OCI-LY1 (cell line): Measurements from ENCODE around the gene MID2.

Source experiments
- H2AFZ ChIP-seq: fragments of 200-600 bp; sonication (generic), shearing (Covaris generic); 2 replicates; pipeline ENCODE4 v1.6.0; 2014; ENCODE audit warnings: antibody characterized with exemption, mild to moderate bottlenecking, low read length
- H3F3A ChIP-seq: fragments of 200-600 bp; sonication (generic), shearing (Covaris generic); 2 replicates; pipeline ENCODE4 v1.6.0; 2014; ENCODE audit warnings: mild to moderate bottlenecking, antibody characterized with exemption, low read length, moderate library complexity; ENCODE audit not compliant: insufficient read depth
- H3K27ac ChIP-seq: fragments of 200-600 bp; sonication (generic); 2 replicates; pipeline ENCODE4 v1.5.1; 2014; ENCODE audit warnings: low read length, mixed run types, mild to moderate bottlenecking, low read depth; ENCODE audit not compliant: poor library complexity, severe bottlenecking
- H3K27me3 ChIP-seq: fragments of 200-600 bp; sonication (generic); 2 replicates; pipeline ENCODE4 v1.6.0; 2014; ENCODE audit warnings: antibody characterized with exemption, mild to moderate bottlenecking, low read length, moderate library complexity; ENCODE audit not compliant: insufficient read depth
- H3K36me3 ChIP-seq: fragments of 200-600 bp; sonication (generic); 2 replicates; pipeline ENCODE4 v1.6.1; 2014; ENCODE audit warnings: mild to moderate bottlenecking, antibody characterized with exemption, low read length, moderate library complexity, mixed read lengths; ENCODE audit not compliant: insufficient read depth
- H3K4me1 ChIP-seq: fragments of 200-600 bp; sonication (generic); 2 replicates; pipeline ENCODE4 v1.5.1; 2014; ENCODE audit warnings: mild to moderate bottlenecking, low read length, moderate library complexity; ENCODE audit not compliant: insufficient read depth, severe bottlenecking
- H3K4me2 ChIP-seq: fragments of 200-600 bp; sonication (generic), shearing (Covaris generic); 2 replicates; pipeline ENCODE4 v1.6.1; 2014; ENCODE audit warnings: low read length
- H3K4me3 ChIP-seq: fragments of 200-600 bp; sonication (generic); 2 replicates; pipeline ENCODE4 v1.5.1; 2014; ENCODE audit warnings: low read length, low read depth, mild to moderate bottlenecking, mixed read lengths; ENCODE audit not compliant: poor library complexity, severe bottlenecking
- H3K79me2 ChIP-seq: fragments of 200-600 bp; shearing (Covaris generic); 2 replicates; pipeline ENCODE4 v1.6.1; 2016; ENCODE audit warnings: mixed run types, low read length, mixed read lengths; ENCODE audit not compliant: insufficient read depth
- H3K9ac ChIP-seq: fragments of 200-600 bp; sonication (generic), shearing (Covaris generic); 2 replicates; pipeline ENCODE4 v1.6.1; 2014; ENCODE audit warnings: mild to moderate bottlenecking, low read length, mixed read lengths
- H3K9me2 ChIP-seq: fragments of 200-600 bp; sonication (generic), shearing (Covaris generic); 2 replicates; pipeline ENCODE4 v1.6.1; 2014; ENCODE audit warnings: low read depth, mild to moderate bottlenecking, low read length, mixed read lengths
- H3K9me3 ChIP-seq: fragments of 200-600 bp; shearing (Covaris generic); 2 replicates; pipeline ENCODE4 v1.6.1; 2014; ENCODE audit warnings: low read length, mixed read lengths
- H4K20me1 ChIP-seq: fragments of 200-600 bp; sonication (generic), shearing (Covaris generic); 2 replicates; pipeline ENCODE4 v1.6.0; 2016; ENCODE audit warnings: mild to moderate bottlenecking, low read length; ENCODE audit not compliant: insufficient read depth
- EZH2 ChIP-seq: fragments of 200-600 bp; sonication (generic), shearing (Covaris generic); IDR thresholded peaks from 2 replicates; pipeline ENCODE4 v1.8.0; 2017; ENCODE audit warnings: borderline replicate concordance, mixed run types, mild to moderate bottlenecking, antibody characterized with exemption, low read length, moderate library complexity, mixed read lengths
- TF ChIP-seq, protein P1 (sequence below): fragments of 200-600 bp; sonication (generic), shearing (Covaris generic); IDR thresholded peaks from 2 replicates; pipeline ENCODE4 v1.5.1; 2017; ENCODE audit warnings: mild to moderate bottlenecking, antibody characterized with exemption, low read length, moderate library complexity, mixed read lengths

MID2 gene

GRCh38 chrX:107842715-107843400 is 17.2 kb downstream of the MID2 start:
- Histone ChIP-seq H3K9me3 (no peaks in the 10 kb centered on the region), H3K4me3 (no peak overlapping the region), H4K20me1 (no peaks in the 10 kb centered on the region), H3K9me2 (no peaks in the 10 kb centered on the region), H3K27ac (no peak overlapping the region), H3K36me3 (no peaks in the 10 kb centered on the region), H3K27me3 (no peaks in the 10 kb centered on the region), H3F3A (no peaks in the 10 kb centered on the region), H3K4me2 (no peak overlapping the region), H3K79me2 (no peaks in the 10 kb centered on the region), H3K9ac (no peak overlapping the region), H3K4me1 (no peaks in the 10 kb centered on the region), H2AFZ (no peak overlapping the region)
- TF ChIP-seq, protein P1, sequence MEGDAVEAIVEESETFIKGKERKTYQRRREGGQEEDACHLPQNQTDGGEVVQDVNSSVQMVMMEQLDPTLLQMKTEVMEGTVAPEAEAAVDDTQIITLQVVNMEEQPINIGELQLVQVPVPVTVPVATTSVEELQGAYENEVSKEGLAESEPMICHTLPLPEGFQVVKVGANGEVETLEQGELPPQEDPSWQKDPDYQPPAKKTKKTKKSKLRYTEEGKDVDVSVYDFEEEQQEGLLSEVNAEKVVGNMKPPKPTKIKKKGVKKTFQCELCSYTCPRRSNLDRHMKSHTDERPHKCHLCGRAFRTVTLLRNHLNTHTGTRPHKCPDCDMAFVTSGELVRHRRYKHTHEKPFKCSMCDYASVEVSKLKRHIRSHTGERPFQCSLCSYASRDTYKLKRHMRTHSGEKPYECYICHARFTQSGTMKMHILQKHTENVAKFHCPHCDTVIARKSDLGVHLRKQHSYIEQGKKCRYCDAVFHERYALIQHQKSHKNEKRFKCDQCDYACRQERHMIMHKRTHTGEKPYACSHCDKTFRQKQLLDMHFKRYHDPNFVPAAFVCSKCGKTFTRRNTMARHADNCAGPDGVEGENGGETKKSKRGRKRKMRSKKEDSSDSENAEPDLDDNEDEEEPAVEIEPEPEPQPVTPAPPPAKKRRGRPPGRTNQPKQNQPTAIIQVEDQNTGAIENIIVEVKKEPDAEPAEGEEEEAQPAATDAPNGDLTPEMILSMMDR = no peak
- no peak for TF ChIP-seq EZH2

- Histone ChIP-seq H3K9me2 (no peaks in the 10 kb centered on the region), H4K20me1 (no peaks in the 10 kb centered on the region), H3K9me3 (no peaks in the 10 kb centered on the region), H3K36me3 (no peaks in the 10 kb centered on the region), H3K27me3 (no peaks in the 10 kb centered on the region), H3K4me3 (no peak overlapping the region), H3F3A (no peaks in the 10 kb centered on the region), H3K79me2 (no peaks in the 10 kb centered on the region), H3K27ac (no peak overlapping the region), H3K4me2 (no peak overlapping the region), H2AFZ (no peak overlapping the region), H3K9ac (no peak overlapping the region), H3K4me1 (no peaks in the 10 kb centered on the region)
- TF ChIP-seq EZH2 = no peak
- TF ChIP-seq, protein P1 = no peak
Measured at GRCh38 chrX:107845625-107846024, 20.0 kb downstream of the MID2 start.

- no peaks in the 10 kb centered on the region for H3K9me2 ChIP-seq
- no peak overlapping the region for H3K4me2 ChIP-seq
- H3K4me3 ChIP-seq = no peak overlapping the region
- no peaks in the 10 kb centered on the region for H3F3A ChIP-seq
- H3K9ac ChIP-seq = no peak overlapping the region
- H4K20me1 ChIP-seq = no peaks in the 10 kb centered on the region
- TF ChIP-seq EZH2 = no peak
- TF ChIP-seq, protein P1 = no peak
- no peaks in the 10 kb centered on the region for H3K36me3 ChIP-seq
- H3K4me1 ChIP-seq = no peaks in the 10 kb centered on the region
- no peak overlapping the region for H2AFZ ChIP-seq
- H3K9me3 ChIP-seq = no peaks in the 10 kb centered on the region
- no peaks in the 10 kb centered on the region for H3K79me2 ChIP-seq
- no peak overlapping the region for H3K27ac ChIP-seq
- no peaks in the 10 kb centered on the region for H3K27me3 ChIP-seq
Measured at GRCh38 chrX:107848591-107848990, 22.9 kb downstream of the MID2 start.
